GM19240 (cell line): Measurements from ENCODE around the gene SLC35A4.

ENCODE experiments used
- DNase-seq: peaks from one replicate; pipeline ENCODE4 v3.0.0; 2011; ENCODE audit warnings: low spot score; ENCODE audit not compliant: insufficient read length

Gene SLC35A4, protein sequence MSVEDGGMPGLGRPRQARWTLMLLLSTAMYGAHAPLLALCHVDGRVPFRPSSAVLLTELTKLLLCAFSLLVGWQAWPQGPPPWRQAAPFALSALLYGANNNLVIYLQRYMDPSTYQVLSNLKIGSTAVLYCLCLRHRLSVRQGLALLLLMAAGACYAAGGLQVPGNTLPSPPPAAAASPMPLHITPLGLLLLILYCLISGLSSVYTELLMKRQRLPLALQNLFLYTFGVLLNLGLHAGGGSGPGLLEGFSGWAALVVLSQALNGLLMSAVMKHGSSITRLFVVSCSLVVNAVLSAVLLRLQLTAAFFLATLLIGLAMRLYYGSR

DNA sequence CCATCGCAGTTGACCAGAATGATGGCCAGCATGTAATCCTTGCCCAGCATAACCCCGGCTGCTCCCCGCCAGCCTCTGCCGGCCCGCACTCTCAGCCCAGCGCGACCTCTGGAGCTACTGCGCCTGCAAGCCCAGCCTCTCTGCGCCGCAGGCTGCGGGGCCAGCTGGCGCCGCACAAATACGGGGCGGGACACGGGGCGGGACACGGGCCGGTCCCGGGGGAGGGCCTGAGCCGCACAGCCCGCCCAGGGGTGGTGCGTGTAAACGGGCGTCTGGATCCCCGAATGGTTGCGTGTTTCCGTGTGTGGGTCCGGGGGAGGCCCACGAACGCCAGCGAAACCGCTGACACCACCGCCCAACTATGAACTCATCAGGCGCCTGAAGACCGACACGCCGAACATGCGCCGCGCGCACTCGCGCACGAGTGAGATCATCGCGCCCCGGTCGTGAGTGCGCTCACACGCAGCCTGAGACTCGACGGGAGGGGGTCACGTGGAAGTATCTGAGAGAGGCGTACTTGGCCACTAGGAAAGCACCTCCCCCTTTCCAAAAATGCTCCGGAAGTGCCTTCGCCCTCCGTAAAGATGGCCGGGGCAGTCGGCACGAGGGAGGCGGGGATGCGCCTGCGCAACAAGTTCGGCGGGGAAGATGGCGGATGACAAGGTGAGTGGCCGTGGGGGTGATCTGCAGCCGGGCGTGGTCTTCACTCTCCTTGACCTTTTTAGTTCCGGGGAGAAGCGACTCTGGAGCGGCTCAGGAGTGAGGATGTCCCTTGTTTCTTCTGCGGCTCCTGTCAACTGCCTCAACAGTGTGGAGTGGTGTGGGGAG lies at the start of gene SLC35A4, which contains the start of gene APBB3:
Gene SLC35A4, plus strand, starts transcription at position 633 of the 828 bp plus-strand sequence. CDS start 2,342 bp downstream, outside the sequence.
Gene APBB3, minus strand, starts transcription at position 403 of the 828 bp plus-strand sequence. Its CDS starts 353 bp downstream, at position 50.
- peak; percentile 82 for DNase-seq

DNA sequence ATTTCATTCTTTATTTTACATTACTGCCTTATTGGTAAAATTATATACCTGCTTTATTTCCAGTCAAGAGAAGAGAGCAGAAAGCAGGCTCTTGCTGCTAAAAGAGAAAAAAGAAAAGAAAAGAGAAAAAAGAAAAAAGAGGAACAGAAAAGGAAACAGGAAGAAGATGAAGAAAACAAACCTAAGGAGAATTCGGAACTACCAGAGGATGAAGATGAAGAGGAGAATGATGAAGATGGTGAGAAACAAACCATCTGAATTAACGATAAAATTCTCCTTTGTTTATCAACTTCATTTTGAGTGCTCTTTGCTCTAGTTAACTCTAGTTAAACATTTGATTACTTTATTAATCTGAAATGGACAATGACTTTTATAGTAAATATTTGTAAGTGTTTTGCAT lies 40.6 kb upstream of the SLC35A4 start:
- DNase-seq, result no peak

DNA sequence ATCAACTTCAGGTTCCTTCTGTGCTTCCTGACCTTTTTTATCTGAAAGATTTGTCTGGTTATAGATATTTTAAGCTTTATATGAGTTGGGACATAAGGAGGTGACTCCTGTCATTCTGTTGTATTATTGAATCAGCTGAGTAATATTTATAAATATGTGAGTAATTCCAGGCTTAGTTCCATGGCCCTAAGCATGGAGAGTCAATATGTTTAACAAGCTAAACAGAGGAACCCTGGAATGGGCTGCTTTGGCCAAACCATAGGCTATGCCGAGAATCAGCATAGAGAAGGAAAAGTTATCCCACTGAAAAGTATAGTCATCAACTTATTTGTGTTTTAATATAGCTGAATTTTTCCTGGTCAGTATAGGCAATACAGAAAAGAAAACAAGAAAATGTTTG lies 24.4 kb upstream of the SLC35A4 start:
- no peak for DNase-seq

DNA sequence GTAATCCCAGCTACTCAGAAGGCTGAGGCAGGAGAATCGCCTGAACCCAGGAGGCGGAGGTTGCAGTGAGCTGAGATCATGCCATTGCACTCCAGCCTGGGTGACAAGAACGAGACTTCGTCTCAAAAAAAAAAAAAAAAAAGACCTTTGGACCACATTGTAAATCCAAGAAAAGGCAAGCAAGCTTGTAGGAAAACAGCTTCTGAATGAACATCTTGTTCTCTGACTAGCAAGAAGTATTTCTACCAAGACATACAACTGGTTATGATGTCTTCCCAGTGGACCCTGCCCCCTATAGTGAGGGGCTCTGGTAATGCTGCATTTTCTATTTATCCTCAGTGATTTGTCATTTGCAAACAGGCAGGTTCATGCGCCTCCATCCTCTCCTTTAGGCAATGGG lies 21.7 kb upstream of the SLC35A4 start:
- DNase-seq, result no peak

- no peak for DNase-seq
These were observed 19.6 kb upstream of the SLC35A4 start for GRCh38 chr5:140544986-140545385.

GRCh38 chr5:140545606-140546005 lies 19.0 kb upstream of the SLC35A4 start:
- no peak for DNase-seq

- no peak for DNase-seq
These were observed 17.6 kb upstream of the SLC35A4 start for GRCh38 chr5:140546851-140547507.

GRCh38 chr5:140547508-140548299 lies 16.9 kb upstream of the SLC35A4 start, which contains the start of gene EIF4EBP3:
Gene EIF4EBP3 (plus strand): TSS chr5:140547662. CDS start chr5:140547738, 76 bp downstream.
- peak; percentile 51 for DNase-seq

DNA sequence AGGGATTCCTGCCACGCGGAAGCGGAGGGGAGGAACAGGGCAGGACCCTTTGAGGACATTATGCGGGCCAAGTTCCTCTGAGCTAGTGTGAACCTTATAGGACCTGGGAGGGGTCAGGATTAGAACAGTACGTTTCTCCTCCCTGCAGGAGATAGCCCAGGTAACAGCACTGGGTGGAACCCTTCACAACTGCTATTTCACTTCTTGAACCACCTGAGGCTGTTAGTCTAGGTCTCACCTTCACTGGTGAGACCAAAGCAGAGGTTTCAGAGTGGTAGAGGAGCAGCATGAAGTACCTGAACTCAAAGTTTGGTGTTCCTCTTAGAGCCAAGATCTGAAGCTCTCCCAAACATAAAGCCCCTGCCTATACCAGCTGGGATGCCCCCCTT lies 16.3 kb upstream of the SLC35A4 start:
- no peak for DNase-seq

DNA sequence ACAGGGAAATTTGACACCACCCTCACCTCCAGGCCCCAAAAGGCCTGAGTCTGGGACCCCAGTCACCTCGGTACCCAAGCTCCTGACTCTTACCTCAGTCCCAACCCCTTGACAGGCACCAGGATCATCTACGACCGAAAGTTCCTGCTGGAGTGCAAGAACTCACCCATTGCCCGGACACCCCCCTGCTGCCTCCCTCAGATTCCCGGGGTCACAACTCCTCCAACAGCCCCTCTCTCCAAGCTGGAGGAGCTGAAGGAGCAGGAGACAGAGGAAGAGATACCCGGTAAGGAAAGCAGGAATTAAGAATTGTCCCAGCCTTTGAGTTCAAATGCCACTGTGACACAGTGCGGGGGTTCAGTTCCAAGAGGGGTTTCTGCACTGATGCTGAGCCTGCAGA lies 15.8 kb upstream of the SLC35A4 start:
- DNase-seq, result no peak

GRCh38 chr5:140549237-140550144 lies 15.1 kb upstream of the SLC35A4 start:
- no peak for DNase-seq

- no peak for DNase-seq
These were observed 14.2 kb upstream of the SLC35A4 start for GRCh38 chr5:140550147-140551079.

GRCh38 chr5:140551872-140552271 lies 12.8 kb upstream of the SLC35A4 start:
- no peak for DNase-seq

- DNase-seq, result no peak
These were observed 11.0 kb upstream of the SLC35A4 start for GRCh38 chr5:140553657-140554056.

DNA sequence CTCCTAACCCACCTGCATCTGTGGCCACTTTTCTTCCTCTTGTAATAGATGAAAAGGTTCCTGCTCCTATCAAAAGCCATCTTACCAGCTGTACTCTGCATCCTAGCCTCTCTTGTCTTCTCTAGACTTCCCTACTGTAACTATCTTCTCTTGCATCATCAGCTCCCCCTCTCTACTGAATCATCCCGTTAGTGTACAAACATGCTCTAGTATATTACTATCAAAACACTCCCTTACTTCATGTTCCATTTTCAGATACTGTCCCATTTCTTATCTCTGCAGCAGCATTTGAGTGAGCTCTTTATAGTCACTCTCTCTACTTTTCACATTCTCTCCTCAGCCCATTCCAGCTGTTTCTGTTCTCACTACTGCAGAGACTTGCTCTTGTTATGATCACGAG lies 10.2 kb upstream of the SLC35A4 start:
- no peak for DNase-seq

DNA sequence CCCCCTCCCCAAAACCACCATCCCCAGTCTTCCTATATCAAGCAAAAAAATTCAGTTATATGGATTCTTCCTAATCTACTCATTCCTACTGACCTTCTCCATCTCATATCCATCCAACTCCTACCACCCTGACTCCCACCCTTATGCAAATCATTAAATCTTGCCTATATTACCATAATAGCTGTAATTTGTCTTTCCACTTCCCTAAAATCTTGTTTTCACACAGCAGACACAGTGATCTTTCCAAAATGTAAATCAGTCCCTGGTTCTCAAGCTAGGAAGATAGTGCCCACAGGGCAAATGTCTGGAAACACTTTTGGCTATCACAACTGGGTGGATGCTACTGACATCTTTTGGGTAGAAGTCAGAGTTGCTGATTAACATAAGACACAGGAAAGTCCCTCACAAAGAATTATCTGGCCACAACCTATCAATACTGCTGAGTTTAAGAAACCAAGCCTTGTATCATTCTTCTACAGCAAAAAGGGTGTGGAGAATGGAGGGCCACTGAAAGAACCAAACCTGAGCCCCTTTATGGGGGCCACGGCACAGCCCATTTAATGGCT lies 8.8 kb upstream of the SLC35A4 start:
- no peak for DNase-seq

- no peak for DNase-seq
These were observed 8.2 kb upstream of the SLC35A4 start for GRCh38 chr5:140556438-140556837.

GRCh38 chr5:140557136-140557805 lies 7.4 kb upstream of the SLC35A4 start, which contains the start of gene SRA1:
Gene SRA1 (minus strand): TSS chr5:140557473. CDS start chr5:140557452, 21 bp downstream.
- DNase-seq, result peak; percentile 74
